Colonic mucosa (tissue), 4 donors: ENCODE results near the gene PTPN4. TPM values are rescaled to one million over a fixed set of nuclear protein-coding genes. Genes with fewer than 3 reads are reported as not detected.

Source experiments
- DNase-seq: peaks from one replicate; pipeline ENCODE4 v3.0.0-alpha.2; 2020
- H3K27ac ChIP-seq: fragments of 200-600 bp; one replicate; pipeline ENCODE4 v1.8.0; 2021
- H3K27me3 ChIP-seq: fragments of 200-600 bp; one replicate; pipeline ENCODE4 v1.8.0; 2021
- H3K36me3 ChIP-seq: fragments of 200-600 bp; one replicate; pipeline ENCODE4 v1.8.0; 2021
- H3K4me1 ChIP-seq: fragments of 200-600 bp; one replicate; pipeline ENCODE4 v1.8.0; 2021; ENCODE audit warnings: mild to moderate bottlenecking
- H3K4me3 ChIP-seq: fragments of 200-600 bp; one replicate; pipeline ENCODE4 v1.8.0; 2021
- H3K9ac ChIP-seq, 2 donors: one replicate each; pipeline ENCODE4 v1.7.0; 2013; ENCODE audit warnings: control low read depth in 2 of 2, low read depth in 2 of 2, low read length in 2 of 2
- H3K9me3 ChIP-seq: fragments of 200-600 bp; one replicate; pipeline ENCODE4 v1.8.0; 2021
- CTCF ChIP-seq: fragments of 200-600 bp; IDR thresholded peaks from one replicate; pipeline ENCODE4 v1.8.0; 2022; ENCODE audit warnings: antibody characterized with exemption, mild to moderate bottlenecking
- intact Hi-C: fragments of 100-400 bp; cut with DNase I; formaldehyde crosslinking; loops from one replicate; pipeline ENCODE4 v1.14.1; 2022
- total RNA-seq, 2 donors: library from RNA; stranded (reverse); fragmentation: NEBNext Ultra II Directional in 1 of 2; extraction: Animal tissue kit (Norgen Biotek cat#: 25700) in 1 of 2; gene quantifications; one replicate each; pipeline ENCODE4 v1.2.1, GENCODE V29; 2021
- donor health status: healthy.
- donor health status: DM: no; HTN: no; CAD: no.
- donor health status: DM: no; HTN: no; CAD: no.

PTPN4 gene
- total RNA-seq, 2 donors from 2014 or later, result 20.4 to 28.2 TPM

- intact Hi-C loops, result no loop called here
- TF ChIP-seq CTCF, result no peak
- DNase-seq, result no peak
- Histone ChIP-seq H3K9me3 (no peaks in the 10 kb centered on the region), H3K36me3 (no peaks in the 10 kb centered on the region), H3K4me3 (no peak overlapping the region), H3K27ac (no peak overlapping the region), H3K9ac (no peak overlapping the region), H3K27me3 (no peaks in the 10 kb centered on the region), H3K4me1 (no peaks in the 10 kb centered on the region)
Measured at GRCh38 chr2:119862127-119862889, 102.6 kb downstream of the PTPN4 start.

- no peaks in the 10 kb centered on the region for H3K4me1 ChIP-seq
- TF ChIP-seq CTCF, result no peak
- no peaks in the 10 kb centered on the region for H3K27me3 ChIP-seq
- no peak overlapping the region for H3K9ac ChIP-seq
- no peak overlapping the region for H3K27ac ChIP-seq
- no peak overlapping the region for H3K4me3 ChIP-seq
- DNase-seq, result no peak
- intact Hi-C loops, result no loop called here
- H3K36me3 ChIP-seq, result no peaks in the 10 kb centered on the region
- no peaks in the 10 kb centered on the region for H3K9me3 ChIP-seq
Measured at GRCh38 chr2:119864318-119864717, 104.6 kb downstream of the PTPN4 start.

GRCh38 chr2:119871725-119872124 lies 112.0 kb downstream of the PTPN4 start:
- no peak for DNase-seq
- Histone ChIP-seq H3K9me3 (no peaks in the 10 kb centered on the region), H3K27ac (no peak overlapping the region), H3K27me3 (no peaks in the 10 kb centered on the region), H3K4me3 (no peak overlapping the region), H3K4me1 (no peaks in the 10 kb centered on the region), H3K9ac (no peak overlapping the region), H3K36me3 (no peaks in the 10 kb centered on the region)
- TF ChIP-seq CTCF, result no peak
- intact Hi-C loops, result no loop called here

- H3K27ac ChIP-seq, result no peak overlapping the region
- intact Hi-C loops, result no loop called here
- no peaks in the 10 kb centered on the region for H3K36me3 ChIP-seq
- no peaks in the 10 kb centered on the region for H3K9me3 ChIP-seq
- TF ChIP-seq CTCF, result no peak
- H3K4me3 ChIP-seq, result no peak overlapping the region
- no peak overlapping the region for H3K9ac ChIP-seq
- H3K27me3 ChIP-seq, result no peaks in the 10 kb centered on the region
- no peak for DNase-seq
- no peaks in the 10 kb centered on the region for H3K4me1 ChIP-seq
Measured at GRCh38 chr2:119873350-119874315, 113.9 kb downstream of the PTPN4 start.

- H3K4me3 ChIP-seq, result no peak overlapping the region
- DNase-seq, result no peak
- no peaks in the 10 kb centered on the region for H3K36me3 ChIP-seq
- TF ChIP-seq CTCF, result no peak
- H3K4me1 ChIP-seq, result no peaks in the 10 kb centered on the region
- no peaks in the 10 kb centered on the region for H3K27me3 ChIP-seq
- H3K9ac ChIP-seq, result no peak overlapping the region
- intact Hi-C loops, result no loop called here
- no peaks in the 10 kb centered on the region for H3K9me3 ChIP-seq
- no peak overlapping the region for H3K27ac ChIP-seq
Measured at GRCh38 chr2:119879502-119879901, 119.8 kb downstream of the PTPN4 start.
